ENCODE measurements around the gene SOX8. TPM values are rescaled to one million over a fixed set of nuclear protein-coding genes. Genes with fewer than 3 reads are reported as not detected.
"Not testable (repeated sequence)": the region's sequence is repeated elsewhere in the genome, so short reads cannot be mapped to it uniquely, and the experiment has no call there.

Gene SOX8
- total RNA-seq, 1 donor from 2014 or later = 0.96 TPM

- Histone ChIP-seq H3K9me3 (replicated peaks) (no peaks in the 10 kb centered on the region), H3K27me3 (ENCODE audit: low read depth) (peaks cover 72% of the 10 kb centered on the region), H3K4me3 (no peak overlapping the region), H3K4me1 (peaks cover 32% of the 10 kb centered on the region), H3K27ac (replicated peaks) (no peak overlapping the region), H3K36me3 (no peaks in the 10 kb centered on the region)
- intact Hi-C loops (cut with micrococcal nuclease) = no loop called here
- TF ChIP-seq CTCF (IDR thresholded peaks at IDR 0.05; ENCODE audit: borderline replicate concordance) = no peak
- DNase-seq = no peak
Observed at GRCh38 chr16:1022466-1022865, 40.9 kb downstream of the SOX8 start.

GRCh38 chr16:1024138-1024537 lies 42.6 kb downstream of the SOX8 start:
- H3K27ac ChIP-seq (replicated peaks) = no peak overlapping the region
- TF ChIP-seq CTCF (IDR thresholded peaks at IDR 0.05; ENCODE audit: borderline replicate concordance) = no peak
- H3K4me1 ChIP-seq = peaks cover 37% of the 10 kb centered on the region
- H3K9me3 ChIP-seq (replicated peaks) = no peaks in the 10 kb centered on the region
- no peak for DNase-seq
- peaks cover 86% of the 10 kb centered on the region for H3K27me3 ChIP-seq (ENCODE audit: low read depth)
- H3K36me3 ChIP-seq = no peaks in the 10 kb centered on the region
- intact Hi-C loops (cut with micrococcal nuclease) = no loop called here
- no peak overlapping the region for H3K4me3 ChIP-seq

DNA sequence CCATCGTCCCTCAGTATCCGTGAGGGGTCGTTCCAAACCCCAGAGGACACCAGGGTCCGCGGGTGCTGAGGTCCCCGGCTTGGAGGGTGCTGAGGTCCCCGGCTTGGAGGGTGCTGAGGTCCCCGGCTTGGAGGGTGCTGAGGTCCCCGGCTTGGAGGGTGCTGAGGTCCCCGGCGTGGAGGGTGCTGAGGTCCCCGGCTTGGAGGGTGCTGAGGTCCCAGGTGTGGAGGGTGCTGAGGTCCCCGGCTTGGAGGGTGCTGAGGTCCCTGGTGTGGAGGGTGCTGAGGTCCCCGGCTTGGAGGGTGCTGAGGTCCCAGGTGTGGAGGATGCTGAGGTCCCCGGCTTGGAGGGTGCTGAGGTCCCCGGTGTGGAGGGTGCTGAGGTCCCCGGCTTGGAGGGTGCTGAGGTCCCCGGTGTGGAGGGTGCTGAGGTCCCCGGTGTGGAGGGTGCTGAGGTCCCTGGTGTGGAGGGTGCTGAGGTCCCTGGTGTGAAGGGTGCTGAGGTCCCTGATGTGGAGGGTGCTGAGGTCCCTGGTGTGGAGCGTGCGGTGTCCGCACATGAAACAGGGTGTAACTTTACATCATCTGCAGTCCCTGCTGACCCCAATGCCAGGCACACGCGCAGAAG lies 43.7 kb downstream of the SOX8 start:
- Histone ChIP-seq H3K4me1 (peaks cover 34% of the 10 kb centered on the region), H3K27me3 (ENCODE audit: low read depth) (peaks cover 86% of the 10 kb centered on the region)
- H3K9me3 ChIP-seq (replicated peaks); H3K4me3 ChIP-seq; H3K36me3 ChIP-seq; DNase-seq; intact Hi-C loops (cut with micrococcal nuclease); H3K27ac ChIP-seq (replicated peaks): not testable (repeated sequence)

- intact Hi-C loops (cut with micrococcal nuclease) = no loop called here
- H3K36me3 ChIP-seq = no peaks in the 10 kb centered on the region
- DNase-seq = no peak
Observed at GRCh38 chr16:1026057-1026783, 44.6 kb downstream of the SOX8 start.

GRCh38 chr16:1026784-1027500 lies 45.4 kb downstream of the SOX8 start:
- no peak for TF ChIP-seq CTCF (IDR thresholded peaks at IDR 0.05; ENCODE audit: borderline replicate concordance)

More at GRCh38 chr16:1026057-1026783, 44.6 kb downstream of the SOX8 start:
- peaks cover 38% of the 10 kb centered on the region for H3K4me1 ChIP-seq
- H3K4me3 ChIP-seq = no peak overlapping the region
- H3K9me3 ChIP-seq (replicated peaks) = no peaks in the 10 kb centered on the region
- no peak for TF ChIP-seq CTCF (IDR thresholded peaks at IDR 0.05; ENCODE audit: borderline replicate concordance)
- H3K27ac ChIP-seq (replicated peaks) = no peak overlapping the region
- H3K27me3 ChIP-seq (ENCODE audit: low read depth) = peaks cover 86% of the 10 kb centered on the region

DNA sequence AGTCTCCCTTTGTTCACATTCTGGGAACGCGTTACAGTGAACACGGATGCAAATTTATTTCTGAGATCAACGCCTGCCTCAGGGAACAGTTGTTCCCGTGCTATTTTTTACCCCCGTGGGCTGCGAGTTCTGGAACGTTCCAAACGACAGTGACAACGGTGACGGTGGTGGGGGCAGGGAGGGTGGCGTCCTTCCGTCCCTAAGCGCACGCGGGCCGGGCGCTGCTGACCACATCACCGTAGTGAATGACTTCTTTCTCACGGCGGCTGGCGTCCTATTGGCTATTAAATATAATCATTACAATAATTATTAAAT lies 45.9 kb downstream of the SOX8 start:
- Histone ChIP-seq H3K9me3 (replicated peaks) (no peaks in the 10 kb centered on the region), H3K4me3 (no peak overlapping the region), H3K27ac (replicated peaks) (no peak overlapping the region), H3K27me3 (ENCODE audit: low read depth) (peaks cover 84% of the 10 kb centered on the region), H3K36me3 (no peaks in the 10 kb centered on the region), H3K4me1 (peaks cover 25% of the 10 kb centered on the region)
- no peak for TF ChIP-seq CTCF (IDR thresholded peaks at IDR 0.05; ENCODE audit: borderline replicate concordance)
- intact Hi-C loops (cut with micrococcal nuclease) = no loop called here
- DNase-seq = no peak

More at GRCh38 chr16:1026784-1027500, 45.4 kb downstream of the SOX8 start:
- Histone ChIP-seq H3K27me3 (ENCODE audit: low read depth) (peaks cover 86% of the 10 kb centered on the region), H3K9me3 (replicated peaks) (no peaks in the 10 kb centered on the region), H3K27ac (replicated peaks) (no peak overlapping the region), H3K4me3 (no peak overlapping the region), H3K36me3 (no peaks in the 10 kb centered on the region), H3K4me1 (peaks cover 30% of the 10 kb centered on the region)
- no peak for DNase-seq
- intact Hi-C loops (cut with micrococcal nuclease) = no loop called here

Data from left ventricle myocardium inferior (tissue), 1 donor.